Hepatocyte (in vitro differentiated cells): Measurements from ENCODE around the gene SEC24D. TPM values are rescaled to one million over a fixed set of nuclear protein-coding genes. Genes with fewer than 3 reads are reported as not detected.

Experiments used
- DNase-seq: peaks from one replicate; pipeline ENCODE4 v3.0.0-alpha.2; 2016; ENCODE audit warnings: low spot score
- H2AFZ ChIP-seq: fragments of 200-600 bp; sonication (generic); 2 replicates; pipeline ENCODE4 v1.6.0; 2016; ENCODE audit warnings: antibody characterized with exemption, mild to moderate bottlenecking
- H3K27ac ChIP-seq: fragments of 200-600 bp; sonication (generic); 2 replicates; pipeline ENCODE4 v1.5.1; 2016; ENCODE audit warnings: mild to moderate bottlenecking
- H3K27me3 ChIP-seq: fragments of 200-600 bp; sonication (generic); 2 replicates; pipeline ENCODE4 v1.6.1; 2016
- H3K36me3 ChIP-seq: fragments of 200-600 bp; sonication (generic); replicated peaks from 2 replicates; pipeline ENCODE4 v1.5.1; 2016; ENCODE audit warnings: low read depth; ENCODE audit not compliant: insufficient read depth
- H3K4me1 ChIP-seq: fragments of 200-600 bp; sonication (generic); 2 replicates; pipeline ENCODE4 v1.5.1; 2016; ENCODE audit warnings: mild to moderate bottlenecking, moderate library complexity; ENCODE audit not compliant: insufficient read depth
- H3K4me2 ChIP-seq: fragments of 200-600 bp; sonication (generic); 2 replicates; pipeline ENCODE4 v1.6.0; 2016
- H3K4me3 ChIP-seq: fragments of 200-600 bp; sonication (generic); 2 replicates; pipeline ENCODE4 v1.5.1; 2016; ENCODE audit warnings: mild to moderate bottlenecking
- H3K79me2 ChIP-seq: fragments of 200-600 bp; sonication (generic); 2 replicates; pipeline ENCODE4 v1.6.0; 2017; ENCODE audit warnings: mild to moderate bottlenecking
- H3K9me2 ChIP-seq: fragments of 200-600 bp; sonication (generic); replicated peaks from 2 replicates; pipeline ENCODE4 v1.6.0; 2017; ENCODE audit warnings: mild to moderate bottlenecking; ENCODE audit not compliant: insufficient read depth
- H3K9me3 ChIP-seq: fragments of 200-600 bp; sonication (generic); 2 replicates; pipeline ENCODE4 v1.5.1; 2016; ENCODE audit warnings: low read depth, mild to moderate bottlenecking
- H4K20me1 ChIP-seq: fragments of 200-600 bp; sonication (generic); 2 replicates; pipeline ENCODE4 v1.6.0; 2016; ENCODE audit warnings: mild to moderate bottlenecking; ENCODE audit not compliant: insufficient read depth, poor library complexity, severe bottlenecking
- EZH2 ChIP-seq: fragments of 200-600 bp; sonication (generic); IDR thresholded peaks from 2 replicates; pipeline ENCODE4 v1.6.1; 2016; ENCODE audit warnings: antibody characterized with exemption, mild to moderate bottlenecking, borderline replicate concordance
- EZH2phosphoT487 ChIP-seq: fragments of 200-600 bp; sonication (generic); IDR thresholded peaks from one replicate; pipeline ENCODE4 v1.6.1; 2018; ENCODE audit warnings: antibody characterized with exemption, mild to moderate bottlenecking, low read depth, moderate library complexity; ENCODE audit not compliant: unreplicated experiment, severe bottlenecking
- WGBS: methylation state at CpG from one replicate; pipeline ENCODE4 v1.1.6; 2016; ENCODE audit warnings: low lambda C conversion rate; ENCODE audit errors: missing lambda C conversion rate; 5-methylcytosine and 5-hydroxymethylcytosine counted together
- polyA plus RNA-seq: library from polyadenylated mRNA; unstranded; fragments of >200 nt; fragmentation: Nextera tagmentation; extraction: Ambion mirVana; gene quantifications from 2 replicates; pipeline ENCODE4 v1.2.1, GENCODE V29; 2016
- total RNA-seq: library from RNA; depleted of rRNA; stranded (reverse); fragments of >200 nt; gene quantifications from 2 replicates; pipeline ENCODE4 v1.2.3, GENCODE V29; 2014
- TF ChIP-seq, protein P1 (sequence below): fragments of 200-600 bp; sonication (generic); IDR thresholded peaks from 2 replicates; pipeline ENCODE4 v1.5.1; 2016; ENCODE audit warnings: antibody characterized with exemption, mild to moderate bottlenecking; ENCODE audit not compliant: poor library complexity

SEC24D gene
- total and polyA plus RNA-seq, 2 experiments from 2014 or later, result 81.9 to 97.4 TPM

DNA sequence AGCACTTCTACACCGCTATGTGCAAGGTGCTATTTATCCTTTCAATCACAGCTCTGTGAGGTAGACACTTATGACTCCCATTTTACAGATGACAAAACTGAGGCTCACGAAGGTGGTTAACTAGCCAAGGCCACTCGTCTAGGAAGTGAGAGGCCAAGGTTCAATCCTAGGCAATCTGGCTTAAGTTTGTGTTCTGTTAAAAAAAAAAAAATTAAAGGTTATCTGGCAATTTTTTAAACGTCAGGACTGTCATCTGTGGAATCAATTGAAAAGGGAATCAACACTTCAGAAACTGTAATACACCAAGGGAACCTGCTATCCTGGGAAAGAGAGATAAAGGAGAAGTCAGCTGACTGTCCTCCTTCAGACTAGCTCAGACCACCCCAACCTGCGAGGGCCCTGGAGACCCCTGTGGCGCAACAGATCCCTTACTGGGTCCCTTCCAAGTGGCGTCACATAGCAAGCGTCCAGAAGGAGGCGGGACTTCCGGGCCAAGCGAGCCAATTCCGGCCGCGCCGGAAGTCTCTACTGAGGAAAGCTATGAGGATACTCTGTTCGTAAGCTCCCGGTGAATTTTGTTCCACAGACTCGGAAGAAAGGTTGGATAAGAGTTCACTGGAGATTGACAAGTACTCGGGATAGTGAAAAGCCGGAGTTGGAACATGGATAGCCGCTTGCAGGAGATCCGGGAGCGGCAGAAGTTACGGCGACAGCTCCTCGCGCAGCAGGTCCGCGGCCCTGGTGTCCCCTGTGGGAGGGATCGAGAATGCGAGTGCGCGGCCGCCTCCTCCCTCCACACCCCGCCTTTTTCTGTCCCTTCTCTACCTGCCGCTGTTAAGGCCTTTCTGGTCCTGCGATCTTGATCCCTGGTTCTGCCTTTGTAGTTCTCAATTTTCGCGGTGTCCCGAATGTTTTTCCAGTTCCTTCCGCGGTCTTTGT lies 150.8 kb downstream of the SEC24D start, which contains the start of gene METTL14:
TSS of gene METTL14 (plus strand) at position 520 of the 939 bp plus-strand sequence. CDS start at position 663, 143 bp downstream.
- Histone ChIP-seq H4K20me1 (peaks cover 15% of the 10 kb centered on the region), H3K79me2 (peaks cover 31% of the 10 kb centered on the region), H3K4me1 (peaks cover 9% of the 10 kb centered on the region), H3K27me3 (no peaks in the 10 kb centered on the region), H3K4me2 (peak within 1 kb of the TSS; percentile 71), H3K9me3 (no peaks in the 10 kb centered on the region), H3K9me2 (no peaks in the 10 kb centered on the region), H3K36me3 (no peaks in the 10 kb centered on the region), H2AFZ (peak within 1 kb of the TSS; percentile 81), H3K27ac (peak within 1 kb of the TSS; percentile 88), H3K4me3 (peak within 1 kb of the TSS; percentile 90)
- DNase-seq, result peak; percentile 95
- TF ChIP-seq EZH2, result no peak
- TF ChIP-seq, protein P1, sequence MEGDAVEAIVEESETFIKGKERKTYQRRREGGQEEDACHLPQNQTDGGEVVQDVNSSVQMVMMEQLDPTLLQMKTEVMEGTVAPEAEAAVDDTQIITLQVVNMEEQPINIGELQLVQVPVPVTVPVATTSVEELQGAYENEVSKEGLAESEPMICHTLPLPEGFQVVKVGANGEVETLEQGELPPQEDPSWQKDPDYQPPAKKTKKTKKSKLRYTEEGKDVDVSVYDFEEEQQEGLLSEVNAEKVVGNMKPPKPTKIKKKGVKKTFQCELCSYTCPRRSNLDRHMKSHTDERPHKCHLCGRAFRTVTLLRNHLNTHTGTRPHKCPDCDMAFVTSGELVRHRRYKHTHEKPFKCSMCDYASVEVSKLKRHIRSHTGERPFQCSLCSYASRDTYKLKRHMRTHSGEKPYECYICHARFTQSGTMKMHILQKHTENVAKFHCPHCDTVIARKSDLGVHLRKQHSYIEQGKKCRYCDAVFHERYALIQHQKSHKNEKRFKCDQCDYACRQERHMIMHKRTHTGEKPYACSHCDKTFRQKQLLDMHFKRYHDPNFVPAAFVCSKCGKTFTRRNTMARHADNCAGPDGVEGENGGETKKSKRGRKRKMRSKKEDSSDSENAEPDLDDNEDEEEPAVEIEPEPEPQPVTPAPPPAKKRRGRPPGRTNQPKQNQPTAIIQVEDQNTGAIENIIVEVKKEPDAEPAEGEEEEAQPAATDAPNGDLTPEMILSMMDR, result no peak
- WGBS, result 7% methylated on average over 42 of the region's 42 CpGs

DNA sequence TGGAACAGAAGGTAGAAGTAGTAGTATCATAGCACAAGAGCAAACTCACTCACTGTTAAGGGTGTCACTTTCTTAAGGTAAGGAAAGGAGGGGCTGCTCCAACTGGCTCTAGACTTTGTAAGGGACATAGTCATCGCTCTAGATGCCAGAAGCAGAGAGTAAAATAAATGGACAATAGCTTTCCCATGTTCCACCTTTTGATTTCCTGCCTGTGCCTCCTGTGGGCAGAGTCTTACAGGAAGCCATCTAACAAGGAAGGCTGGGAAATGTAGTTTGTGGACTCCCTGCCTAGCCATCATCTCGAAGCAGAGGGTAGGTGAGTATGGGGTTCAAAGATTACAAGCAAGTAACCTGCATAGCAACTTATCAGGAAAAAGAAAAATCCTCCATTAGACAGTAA lies 152.4 kb downstream of the SEC24D start:
- peaks cover 15% of the 10 kb centered on the region for H4K20me1 ChIP-seq
- H3K27me3 ChIP-seq, result no peaks in the 10 kb centered on the region
- H3K36me3 ChIP-seq, result no peaks in the 10 kb centered on the region
- peak overlapping the region; percentile 68 for H2AFZ ChIP-seq
- H3K79me2 ChIP-seq, result peaks cover 29% of the 10 kb centered on the region
- TF ChIP-seq EZH2, result no peak
- TF ChIP-seq, protein P1, result no peak
- TF ChIP-seq EZH2phosphoT487, result no peak
- no peak overlapping the region for H3K4me3 ChIP-seq
- no peaks in the 10 kb centered on the region for H3K9me2 ChIP-seq
- peaks cover 9% of the 10 kb centered on the region for H3K4me1 ChIP-seq
- H3K4me2 ChIP-seq, result peak overlapping the region; percentile 36
- WGBS, result 17% methylated on average over 2 of the region's 2 CpGs
- peak; percentile 8 for DNase-seq
- H3K27ac ChIP-seq, result no peak overlapping the region
- H3K9me3 ChIP-seq, result no peaks in the 10 kb centered on the region

DNA sequence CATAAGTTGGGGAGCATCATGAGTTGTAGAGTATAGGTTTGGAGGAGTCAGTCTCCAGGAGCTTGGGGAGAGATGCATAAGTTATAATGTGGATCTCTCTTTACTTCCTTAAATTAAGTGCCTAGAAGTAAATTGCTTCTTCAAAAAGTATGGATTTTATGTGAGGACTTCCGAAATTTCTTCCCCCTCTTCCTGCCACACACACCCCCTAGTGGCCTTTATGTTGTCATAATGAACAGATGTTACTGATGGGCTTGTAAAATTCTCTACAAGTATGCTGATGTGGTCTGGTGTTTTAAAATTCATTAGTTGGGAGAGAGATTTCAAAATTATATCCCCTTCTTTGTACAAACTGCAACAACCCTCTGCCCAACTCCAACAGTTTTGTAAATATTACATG lies 153.0 kb downstream of the SEC24D start:
- WGBS, result 44% methylated on average over 1 of the region's 1 CpG
- Histone ChIP-seq H3K9me3 (no peaks in the 10 kb centered on the region), H3K36me3 (no peaks in the 10 kb centered on the region), H3K4me2 (no peak overlapping the region), H3K79me2 (peaks cover 24% of the 10 kb centered on the region), H3K4me3 (no peak overlapping the region), H3K27ac (no peak overlapping the region), H4K20me1 (peaks cover 15% of the 10 kb centered on the region), H3K27me3 (no peaks in the 10 kb centered on the region), H2AFZ (peak overlapping the region; percentile 68), H3K4me1 (peaks cover 9% of the 10 kb centered on the region), H3K9me2 (no peaks in the 10 kb centered on the region)
- DNase-seq, result peak; percentile 11
- no peak for TF ChIP-seq EZH2phosphoT487
- TF ChIP-seq, protein P1, result peak; percentile 37
